ENCODE results near the gene ADAM10. TPM values are rescaled to one million over a fixed set of nuclear protein-coding genes. Genes with fewer than 3 reads are reported as not detected.

The ADAM10 gene
- total RNA-seq, 6 experiments from 2014 or later, result 155 to 227 (median 196) TPM

GRCh38 chr15:58746174-58746573, 3.3 kb downstream of the ADAM10 start:
- Mint-ChIP-seq H3K4me3 (no peak overlapping the region), H3K9me3 (no peaks in the 10 kb centered on the region), H3K27ac (no peak overlapping the region), H3K27me3 (ENCODE audit: insufficient read depth) (no peaks in the 10 kb centered on the region; the same call in 1 of the 2 replicates), H3K4me1 (ENCODE audit: low read depth) (peaks cover 49% of the 10 kb centered on the region), H3K36me3 (ENCODE audit: low read depth) (peaks cover 4% of the 10 kb centered on the region; the same call in 1 of the 2 replicates)
- TF ChIP-seq, protein P1, sequence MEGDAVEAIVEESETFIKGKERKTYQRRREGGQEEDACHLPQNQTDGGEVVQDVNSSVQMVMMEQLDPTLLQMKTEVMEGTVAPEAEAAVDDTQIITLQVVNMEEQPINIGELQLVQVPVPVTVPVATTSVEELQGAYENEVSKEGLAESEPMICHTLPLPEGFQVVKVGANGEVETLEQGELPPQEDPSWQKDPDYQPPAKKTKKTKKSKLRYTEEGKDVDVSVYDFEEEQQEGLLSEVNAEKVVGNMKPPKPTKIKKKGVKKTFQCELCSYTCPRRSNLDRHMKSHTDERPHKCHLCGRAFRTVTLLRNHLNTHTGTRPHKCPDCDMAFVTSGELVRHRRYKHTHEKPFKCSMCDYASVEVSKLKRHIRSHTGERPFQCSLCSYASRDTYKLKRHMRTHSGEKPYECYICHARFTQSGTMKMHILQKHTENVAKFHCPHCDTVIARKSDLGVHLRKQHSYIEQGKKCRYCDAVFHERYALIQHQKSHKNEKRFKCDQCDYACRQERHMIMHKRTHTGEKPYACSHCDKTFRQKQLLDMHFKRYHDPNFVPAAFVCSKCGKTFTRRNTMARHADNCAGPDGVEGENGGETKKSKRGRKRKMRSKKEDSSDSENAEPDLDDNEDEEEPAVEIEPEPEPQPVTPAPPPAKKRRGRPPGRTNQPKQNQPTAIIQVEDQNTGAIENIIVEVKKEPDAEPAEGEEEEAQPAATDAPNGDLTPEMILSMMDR (IDR thresholded peaks at IDR 0.05), result no peak
- no peak for DNase-seq

DNA sequence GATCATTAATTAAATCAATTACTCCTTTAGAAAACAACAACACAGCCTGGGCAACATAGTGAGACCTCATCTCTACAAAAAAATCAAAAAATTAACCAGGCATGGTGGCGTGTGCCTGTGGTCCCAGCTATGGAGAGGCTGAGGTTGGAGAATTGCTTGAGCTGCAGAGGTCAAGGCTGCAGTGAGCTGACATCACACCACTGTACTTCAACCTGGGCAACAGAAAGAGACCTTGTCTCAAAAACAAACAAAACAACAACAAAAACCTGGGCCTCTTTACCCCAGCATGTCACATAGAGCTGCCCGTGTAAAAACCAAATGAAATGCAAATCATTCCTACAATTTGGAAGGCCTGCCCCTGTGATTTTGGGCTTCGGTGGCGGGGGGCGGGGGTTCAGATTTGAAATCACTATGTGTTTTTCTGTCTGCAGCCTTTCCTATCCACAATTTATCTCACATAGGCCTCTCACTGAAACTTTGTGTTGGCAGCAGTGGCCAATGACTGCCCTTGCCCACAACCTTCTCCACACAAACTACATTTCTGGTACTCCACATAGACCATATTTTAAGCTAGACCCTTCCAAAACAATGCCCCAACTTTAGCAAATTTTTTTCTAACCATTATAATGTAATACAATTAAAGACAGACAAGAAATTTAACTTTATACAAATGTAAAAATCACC, 6.5 kb downstream of the ADAM10 start:
- H3K36me3 Mint-ChIP-seq (ENCODE audit: low read depth), result peaks cover 2% of the 10 kb centered on the region; the same call in 1 of the 2 replicates
- DNase-seq, result no peak
- H3K9me3 Mint-ChIP-seq, result no peaks in the 10 kb centered on the region
- peaks cover 55% of the 10 kb centered on the region for H3K4me1 Mint-ChIP-seq (ENCODE audit: low read depth)
- no peaks in the 10 kb centered on the region for H3K27me3 Mint-ChIP-seq (ENCODE audit: insufficient read depth)
- H3K4me3 Mint-ChIP-seq, result no peak overlapping the region
- H3K27ac Mint-ChIP-seq, result no peak overlapping the region
- TF ChIP-seq, protein P1 (IDR thresholded peaks at IDR 0.05), result no peak

DNA sequence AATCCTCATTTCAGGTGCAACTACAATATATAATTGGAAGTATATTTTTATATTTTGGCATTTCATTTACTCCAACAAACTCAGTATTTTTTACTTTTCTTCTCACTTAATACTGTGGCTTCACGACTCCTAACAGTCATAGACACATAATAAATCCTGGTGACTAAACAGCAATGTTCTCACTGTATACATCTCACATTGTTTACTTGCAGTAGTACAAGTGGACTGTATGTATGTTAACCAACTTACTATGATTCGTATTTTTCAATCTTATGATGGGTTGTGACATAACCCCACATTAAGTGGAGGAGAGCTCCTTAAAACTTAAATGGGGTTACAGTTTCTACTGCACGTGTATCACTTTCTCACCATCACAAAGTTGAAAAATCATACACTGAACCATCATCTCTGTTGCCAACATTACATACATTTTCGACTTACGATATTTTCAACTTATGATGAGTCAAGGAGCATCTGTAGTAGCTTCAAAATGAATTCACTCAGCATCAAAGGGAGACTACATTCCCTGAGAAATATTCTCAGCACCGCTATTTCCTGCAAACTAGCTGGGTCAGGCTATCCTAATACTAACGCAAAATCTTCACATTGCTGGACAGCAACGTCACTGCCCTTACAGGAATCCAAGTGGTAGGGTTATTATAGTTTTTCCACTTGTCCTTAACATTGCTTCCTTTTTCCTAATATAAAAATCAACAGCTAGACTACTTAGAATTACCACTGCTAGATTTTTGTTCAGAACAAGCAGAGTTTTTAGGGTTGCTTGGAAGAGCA, 7.3 kb downstream of the ADAM10 start:
- H3K9me3 Mint-ChIP-seq, result no peaks in the 10 kb centered on the region
- no peak for DNase-seq
- H3K27ac Mint-ChIP-seq, result no peak overlapping the region
- H3K4me3 Mint-ChIP-seq, result no peak overlapping the region
- H3K27me3 Mint-ChIP-seq (ENCODE audit: insufficient read depth), result no peaks in the 10 kb centered on the region
- TF ChIP-seq, protein P1 (IDR thresholded peaks at IDR 0.05), result no peak
- H3K36me3 Mint-ChIP-seq (ENCODE audit: low read depth), result no peaks in the 10 kb centered on the region
- H3K4me1 Mint-ChIP-seq (ENCODE audit: low read depth), result peaks cover 58% of the 10 kb centered on the region

DNA sequence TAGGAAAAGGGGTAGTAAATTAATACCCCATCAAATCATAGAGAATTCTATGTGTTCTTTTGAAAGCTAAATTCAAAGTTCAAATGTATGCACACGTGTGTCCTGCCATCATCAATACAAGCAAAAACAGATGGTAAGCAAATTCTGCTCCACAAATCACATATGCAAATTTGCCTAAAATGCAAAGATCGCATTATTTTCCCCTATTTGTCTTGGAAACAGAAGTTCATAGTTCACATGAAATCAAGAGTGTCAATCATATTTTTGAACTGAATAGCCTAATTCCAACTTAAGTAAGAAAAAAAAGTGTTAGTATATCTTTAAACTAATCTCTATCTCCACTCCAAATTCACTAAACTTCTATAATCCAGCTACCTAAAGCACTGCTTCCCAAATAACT, 8.5 kb downstream of the ADAM10 start:
- TF ChIP-seq, protein P1 (IDR thresholded peaks at IDR 0.05), result no peak
- Mint-ChIP-seq H3K9me3 (no peaks in the 10 kb centered on the region), H3K36me3 (ENCODE audit: low read depth) (no peaks in the 10 kb centered on the region), H3K27me3 (ENCODE audit: insufficient read depth) (no peaks in the 10 kb centered on the region), H3K4me1 (ENCODE audit: low read depth) (peaks cover 50% of the 10 kb centered on the region), H3K4me3 (no peak overlapping the region), H3K27ac (no peak overlapping the region)
- DNase-seq, result no peak

DNA sequence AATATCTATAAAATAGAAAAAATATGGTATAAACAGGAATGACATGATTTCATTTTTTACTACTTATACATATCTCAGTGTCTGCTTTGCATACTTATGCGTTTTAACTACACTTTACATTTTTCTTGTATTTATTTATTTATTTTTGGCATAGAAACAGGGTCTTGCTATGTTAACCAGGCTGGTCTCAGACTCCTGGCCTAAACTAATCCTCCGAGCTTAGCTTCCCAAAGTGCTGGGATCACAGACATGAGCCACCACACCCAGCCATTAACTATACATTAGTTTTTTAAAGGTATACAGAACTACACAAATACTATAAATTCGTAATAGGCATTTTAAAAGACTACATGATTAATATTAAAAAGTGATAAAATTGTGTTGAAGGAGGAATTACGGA, 9.1 kb downstream of the ADAM10 start:
- Mint-ChIP-seq H3K4me3 (no peak overlapping the region), H3K27me3 (ENCODE audit: insufficient read depth) (no peaks in the 10 kb centered on the region), H3K9me3 (no peaks in the 10 kb centered on the region), H3K27ac (no peak overlapping the region), H3K4me1 (ENCODE audit: low read depth) (peaks cover 48% of the 10 kb centered on the region), H3K36me3 (ENCODE audit: low read depth) (no peaks in the 10 kb centered on the region)
- DNase-seq, result no peak
- TF ChIP-seq, protein P1 (IDR thresholded peaks at IDR 0.05), result no peak
